Epithelial cell of proximal tubule (primary cell): ENCODE measurements around the gene DNTT. TPM values are rescaled to one million over a fixed set of nuclear protein-coding genes. Genes with fewer than 3 reads are reported as not detected.

ENCODE experiments used
- DNase-seq: peaks from one replicate; pipeline ENCODE4 v3.0.0-alpha.2; 2011; ENCODE audit warnings: low read depth
- H3K4me3 ChIP-seq: 2 replicates; pipeline ENCODE4 v1.5.1; 2011; ENCODE audit warnings: low read depth, mild to moderate bottlenecking, low read length
- total RNA-seq: library from RNA; depleted of rRNA; stranded (reverse); fragments of >200 nt; gene quantifications from 2 replicates; pipeline ENCODE4 v1.2.3, GENCODE V29; 2015
- TF ChIP-seq, protein P1 (sequence below): conservative IDR thresholded peaks from 2 replicates; pipeline ENCODE4 v1.5.1; 2012; ENCODE audit warnings: low read depth, mild to moderate bottlenecking, low read length

The DNTT gene
- total RNA-seq, 1 donor from 2014 or later = not detected

DNA sequence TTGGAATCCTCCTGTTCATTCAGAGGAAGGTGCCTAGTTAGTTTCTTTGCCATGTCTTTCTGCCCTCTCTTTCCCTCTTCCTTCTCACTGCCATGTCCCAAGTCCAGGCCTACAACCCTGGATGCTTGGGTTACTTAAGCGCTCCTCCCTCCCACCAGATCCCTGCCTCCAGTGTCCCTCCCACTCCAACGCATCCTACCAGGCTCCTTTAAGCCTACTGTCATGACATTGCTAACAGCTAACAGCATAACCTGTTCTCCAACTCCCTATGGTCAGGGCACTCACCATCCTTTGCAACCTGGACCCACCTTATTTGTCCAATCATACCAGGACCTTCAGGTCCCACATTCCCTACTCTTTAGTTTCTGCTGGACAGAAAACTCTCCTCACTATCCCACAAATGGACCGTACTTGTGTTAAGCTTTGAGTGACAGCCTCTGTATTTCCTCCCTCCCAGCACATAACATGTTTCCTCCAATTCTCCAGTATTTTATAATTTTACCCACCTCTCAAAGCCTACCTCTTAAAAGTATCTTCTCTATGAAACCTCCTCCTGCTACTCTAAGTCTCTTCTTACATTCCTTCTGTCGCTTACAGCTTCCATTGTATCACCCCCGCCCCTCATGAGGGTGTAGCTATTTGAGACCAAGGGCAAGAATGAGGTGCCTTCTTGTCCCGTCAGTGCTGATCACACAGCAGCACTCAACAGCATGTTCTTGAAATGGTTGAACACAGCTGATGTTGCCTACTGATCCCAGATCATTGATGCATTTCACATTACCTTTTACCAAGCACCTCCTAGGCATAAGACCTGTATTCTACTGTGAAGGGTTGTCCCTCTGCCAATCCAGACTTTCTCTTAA lies 34.6 kb upstream of the DNTT start:
- DNase-seq = no peak
- peak overlapping the region; percentile 60 for H3K4me3 ChIP-seq
- TF ChIP-seq, protein P1, sequence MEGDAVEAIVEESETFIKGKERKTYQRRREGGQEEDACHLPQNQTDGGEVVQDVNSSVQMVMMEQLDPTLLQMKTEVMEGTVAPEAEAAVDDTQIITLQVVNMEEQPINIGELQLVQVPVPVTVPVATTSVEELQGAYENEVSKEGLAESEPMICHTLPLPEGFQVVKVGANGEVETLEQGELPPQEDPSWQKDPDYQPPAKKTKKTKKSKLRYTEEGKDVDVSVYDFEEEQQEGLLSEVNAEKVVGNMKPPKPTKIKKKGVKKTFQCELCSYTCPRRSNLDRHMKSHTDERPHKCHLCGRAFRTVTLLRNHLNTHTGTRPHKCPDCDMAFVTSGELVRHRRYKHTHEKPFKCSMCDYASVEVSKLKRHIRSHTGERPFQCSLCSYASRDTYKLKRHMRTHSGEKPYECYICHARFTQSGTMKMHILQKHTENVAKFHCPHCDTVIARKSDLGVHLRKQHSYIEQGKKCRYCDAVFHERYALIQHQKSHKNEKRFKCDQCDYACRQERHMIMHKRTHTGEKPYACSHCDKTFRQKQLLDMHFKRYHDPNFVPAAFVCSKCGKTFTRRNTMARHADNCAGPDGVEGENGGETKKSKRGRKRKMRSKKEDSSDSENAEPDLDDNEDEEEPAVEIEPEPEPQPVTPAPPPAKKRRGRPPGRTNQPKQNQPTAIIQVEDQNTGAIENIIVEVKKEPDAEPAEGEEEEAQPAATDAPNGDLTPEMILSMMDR = no peak

DNA sequence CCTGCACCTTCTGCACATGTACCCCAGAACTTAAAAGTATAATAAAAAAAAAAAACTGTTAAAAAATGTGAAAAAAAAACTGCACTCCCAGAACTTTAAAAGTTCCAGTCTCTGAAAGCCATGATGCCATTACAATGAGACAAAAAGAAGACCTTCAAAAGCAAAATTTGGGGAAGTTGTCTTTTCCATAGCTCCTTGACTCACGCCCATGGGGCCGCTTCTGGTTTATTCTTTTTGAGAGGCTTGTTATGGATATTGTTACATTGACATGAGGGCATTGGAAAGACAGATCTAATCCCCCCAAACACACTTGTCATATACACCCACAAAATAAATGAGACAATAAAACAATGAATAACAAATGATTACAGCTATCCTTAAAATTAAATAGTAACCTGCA lies 33.7 kb upstream of the DNTT start:
- TF ChIP-seq, protein P1 = no peak
- H3K4me3 ChIP-seq = peak overlapping the region; percentile 60
- no peak for DNase-seq

DNA sequence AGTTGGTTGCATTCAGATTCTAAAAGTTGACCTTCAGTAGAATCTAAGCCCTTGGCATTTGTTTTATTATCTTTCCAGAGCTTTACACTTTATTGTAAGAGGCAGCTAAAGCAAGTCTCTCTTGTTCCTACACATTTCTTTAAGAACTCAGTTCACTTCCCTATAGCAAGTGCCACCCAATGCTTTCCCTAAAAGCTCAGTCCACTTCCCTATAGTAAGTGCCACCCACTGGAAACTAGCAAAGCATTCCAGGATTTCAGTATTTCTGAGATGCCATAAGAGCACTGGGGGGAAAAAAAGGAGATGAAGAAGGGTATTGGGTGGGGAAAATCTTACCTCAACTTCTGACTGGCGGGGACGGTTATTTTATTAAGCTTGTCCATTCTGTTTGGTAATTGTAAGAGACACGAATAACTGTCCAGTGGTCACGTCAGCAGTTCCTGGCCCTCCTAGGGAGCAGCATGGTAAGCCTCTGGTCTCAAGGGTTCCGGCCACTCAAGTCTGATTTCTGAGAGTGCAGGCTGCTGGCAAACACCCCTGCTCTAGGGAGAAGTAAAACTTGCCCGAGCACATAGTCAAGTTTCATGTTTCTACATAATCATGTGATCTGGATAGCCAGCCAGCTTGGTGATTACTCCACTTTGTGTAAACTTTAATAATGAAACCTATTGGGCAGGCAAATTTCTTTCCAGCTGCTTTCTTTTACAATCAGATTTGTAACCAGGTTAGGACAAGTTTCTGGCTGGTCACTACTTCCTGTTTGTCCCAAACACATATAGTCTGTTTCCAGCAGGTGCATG lies 33.0 kb upstream of the DNTT start, which contains the start of gene BLNK:
BLNK (minus strand) TSS at position 554 of the 800 bp plus-strand sequence; CDS start at position 383, 171 bp downstream.
- TF ChIP-seq, protein P1 = no peak
- peak; percentile 45 for DNase-seq
- H3K4me3 ChIP-seq = peak within 1 kb of the TSS; percentile 60

DNA sequence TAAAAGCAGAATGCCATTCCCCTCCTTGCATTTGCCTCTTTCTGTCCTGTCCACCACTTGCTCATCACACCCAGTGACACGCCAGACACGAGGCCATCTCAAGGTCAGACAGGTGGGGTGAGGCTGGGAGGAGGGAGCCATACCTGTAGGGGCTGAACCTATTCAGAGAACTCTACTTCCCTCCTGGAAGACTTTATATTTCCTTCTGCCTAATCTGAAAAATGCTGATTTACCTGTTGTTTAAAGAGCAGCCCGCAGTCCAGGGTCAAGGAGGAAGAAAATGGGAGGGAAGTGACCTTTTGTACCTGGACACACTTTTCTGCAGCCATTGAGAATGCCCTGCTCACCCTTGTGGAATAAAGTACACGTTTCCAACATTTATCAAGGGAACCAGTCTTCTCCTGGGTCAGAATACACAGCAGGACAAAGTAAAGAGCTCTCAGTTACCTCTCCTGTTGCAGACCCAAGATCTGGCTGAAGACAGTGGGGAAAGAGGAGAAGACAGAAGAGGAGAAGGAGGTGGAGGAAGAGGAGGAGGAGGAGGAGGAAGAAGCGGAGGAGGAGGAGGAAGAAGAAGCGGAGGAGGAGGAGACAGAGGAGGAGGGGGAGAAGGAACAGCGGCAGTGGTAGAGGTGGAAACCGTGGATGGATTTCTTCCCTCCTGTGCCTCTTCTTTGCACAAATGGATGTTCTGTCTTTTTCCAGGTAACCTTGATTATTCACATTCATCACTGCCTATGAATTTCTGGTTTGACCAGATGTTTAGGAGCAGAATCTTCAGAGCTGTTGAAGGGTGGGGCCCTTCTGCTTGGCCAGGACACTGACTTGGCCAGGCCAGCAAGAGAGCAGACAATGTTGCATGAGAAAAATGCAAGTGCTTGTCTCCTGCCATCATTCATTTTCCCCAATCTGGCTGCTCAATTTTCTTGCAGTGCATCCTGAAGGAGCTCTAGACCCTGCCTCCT lies 31.6 kb upstream of the DNTT start:
- TF ChIP-seq, protein P1 = no peak
- no peak for DNase-seq
- H3K4me3 ChIP-seq = no peak overlapping the region

DNA sequence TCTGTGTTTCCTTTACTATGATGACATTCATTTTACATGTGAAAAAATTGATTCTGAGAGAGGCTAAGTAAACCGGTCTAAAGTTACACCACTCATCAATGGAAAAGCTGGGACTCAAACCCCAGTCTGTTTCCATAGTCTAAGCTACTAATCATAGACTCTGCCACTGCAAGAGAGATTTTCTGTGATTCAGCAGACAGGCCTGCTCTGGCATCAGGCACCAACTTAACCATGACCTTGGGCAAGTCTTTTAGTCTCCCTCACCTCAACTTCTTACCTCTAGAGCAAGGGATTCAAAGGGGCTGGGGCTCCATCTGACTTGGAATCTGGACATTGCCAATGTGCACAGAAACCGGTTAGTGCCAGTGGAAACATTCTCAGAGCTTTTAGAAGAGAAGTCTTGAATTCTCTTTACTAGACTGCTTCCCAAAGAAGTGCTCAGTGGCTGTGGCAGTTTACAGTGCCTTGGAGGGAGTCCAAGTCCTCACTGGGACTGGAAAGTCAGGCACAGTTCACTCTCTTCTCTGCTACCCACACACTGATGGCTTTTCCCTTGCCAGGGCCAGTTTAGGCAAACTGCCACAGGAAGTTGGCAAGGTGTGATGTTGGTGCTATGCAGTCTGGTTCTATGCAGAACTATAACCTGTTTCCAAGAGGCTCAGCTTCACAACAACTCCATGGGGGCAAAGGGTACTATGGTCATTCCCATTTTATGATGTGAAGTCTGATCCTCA lies 28.4 kb upstream of the DNTT start:
- TF ChIP-seq, protein P1 = no peak
- DNase-seq = no peak

DNA sequence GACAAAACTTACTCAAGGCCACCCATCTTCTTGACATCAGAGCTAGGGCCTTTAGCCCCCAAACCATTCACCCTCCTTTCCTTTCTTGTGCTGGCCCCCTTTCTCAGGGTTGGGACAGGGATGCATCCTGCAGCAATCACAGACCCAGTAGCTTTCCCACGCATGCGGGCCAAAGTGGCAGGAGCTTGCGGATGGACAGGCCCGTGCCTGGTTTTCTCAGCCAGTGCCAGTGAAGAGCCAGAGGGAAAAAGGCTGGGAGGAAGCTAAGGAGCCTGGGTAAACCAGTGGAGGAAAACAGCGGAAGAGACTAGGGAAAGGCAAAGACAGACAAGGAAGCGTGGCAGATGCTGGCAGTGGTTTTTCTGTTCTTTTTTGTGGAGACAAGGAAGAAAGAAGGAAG lies 27.8 kb upstream of the DNTT start:
- TF ChIP-seq, protein P1 = no peak
- H3K4me3 ChIP-seq = no peak overlapping the region
- no peak for DNase-seq

More for the DNA sequence above, 28.4 kb upstream of the DNTT start:
- H3K4me3 ChIP-seq = no peak overlapping the region
